GM19023 (cell line): ENCODE data around the gene AKAP8.
A peak's percentile ranks its signal among the peaks of the same experiment; 100 is the strongest.
"Not testable (repeated sequence)": the region's sequence is repeated elsewhere in the genome, so short reads cannot be mapped to it uniquely, and the experiment has no call there.

ENCODE experiments used
- ATAC-seq: cut with Tn5 transposase; IDR thresholded peaks from one replicate; pipeline ENCODE4 v1.9.1; 2021; ENCODE audit warnings: mild to moderate bottlenecking, moderate library complexity; ENCODE audit not compliant: unreplicated experiment

AKAP8 gene

DNA sequence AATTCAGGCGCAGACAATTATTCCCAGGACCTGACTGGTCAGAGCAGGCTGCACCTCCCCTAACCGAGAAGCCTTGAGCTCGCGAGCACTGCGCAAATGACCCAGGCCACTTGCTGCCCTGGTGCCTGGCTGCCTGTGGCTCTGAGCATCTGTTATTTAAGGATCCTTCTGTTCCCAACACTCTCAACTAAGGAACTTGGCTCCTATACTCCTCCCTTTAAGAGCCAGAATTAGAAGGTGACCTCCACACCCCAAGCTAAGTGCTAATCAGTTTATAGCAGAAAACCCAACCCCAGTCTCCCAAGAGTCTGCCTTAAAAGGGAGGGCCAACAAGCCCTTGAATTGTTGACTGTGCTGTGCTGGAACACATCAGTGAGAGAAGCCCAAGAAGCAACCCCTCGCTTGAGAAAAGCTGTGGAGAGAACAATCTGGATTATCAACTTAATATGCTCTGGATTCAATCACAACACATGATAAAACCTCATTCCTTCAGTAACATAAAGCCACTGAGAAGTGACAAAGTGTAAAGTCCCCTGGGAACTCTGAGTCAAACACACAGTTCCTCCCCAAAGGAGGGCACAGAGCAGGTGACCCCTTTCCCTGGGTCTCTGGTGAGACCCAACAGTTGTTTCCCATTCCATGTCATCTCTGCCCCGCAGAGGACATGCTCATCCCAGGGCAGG is 24.7 kb upstream of the AKAP8 start:
- no peak for ATAC-seq

DNA sequence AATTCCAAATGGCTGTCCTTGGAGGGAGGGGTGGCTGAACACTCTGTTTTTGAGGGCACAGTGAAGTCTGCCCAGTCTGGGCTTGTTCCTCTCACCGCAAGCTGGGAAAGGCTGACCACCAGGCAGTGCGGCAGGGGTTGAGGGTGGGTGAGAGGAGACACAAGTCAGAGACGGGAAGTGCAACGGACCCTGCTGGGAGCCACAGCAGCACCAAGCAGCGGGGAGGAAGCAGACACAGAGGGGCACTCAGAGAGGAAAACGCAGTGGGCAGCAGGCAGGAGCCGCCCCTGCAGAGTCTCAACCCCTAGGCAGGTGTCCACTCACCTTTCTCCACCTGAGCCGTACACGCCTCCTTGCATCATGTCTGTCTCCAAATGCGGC is 23.6 kb upstream of the AKAP8 start:
- no peak for ATAC-seq

DNA sequence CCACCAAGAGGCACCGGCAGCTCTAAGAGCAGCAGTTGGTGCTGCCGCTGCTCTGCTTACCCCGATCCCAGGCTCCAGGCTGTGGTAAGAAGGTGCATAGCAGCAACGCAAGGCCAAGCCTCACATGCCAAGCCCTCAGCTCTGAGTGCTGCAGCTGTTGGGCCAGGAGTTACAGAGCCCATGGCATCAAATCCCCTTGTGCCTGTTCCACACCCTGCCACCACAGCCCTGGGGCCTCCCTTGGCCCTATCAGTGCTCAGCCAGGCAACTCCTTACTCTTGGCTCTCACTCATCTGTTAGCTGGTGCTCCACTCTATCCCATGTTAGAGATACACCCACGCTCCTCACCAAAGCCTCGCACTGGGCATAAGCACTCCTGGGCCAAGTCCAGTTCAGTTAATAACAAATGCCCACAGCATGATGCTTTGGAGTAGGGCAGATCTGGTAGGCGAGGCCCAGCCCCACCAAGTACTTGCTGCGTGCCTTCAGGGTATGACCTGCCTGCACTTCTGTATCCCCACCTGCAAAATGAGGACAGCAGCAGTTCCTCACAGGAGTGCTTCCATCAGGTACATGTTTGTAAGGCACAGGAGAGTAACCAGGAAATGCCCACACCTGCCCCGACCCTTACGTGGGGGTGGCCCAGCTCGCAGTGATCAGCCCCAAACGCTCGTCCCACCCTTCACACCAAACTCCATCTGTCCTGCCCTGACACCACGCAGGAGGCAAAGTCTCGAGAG is 23.0 kb upstream of the AKAP8 start:
- no peak for ATAC-seq

DNA sequence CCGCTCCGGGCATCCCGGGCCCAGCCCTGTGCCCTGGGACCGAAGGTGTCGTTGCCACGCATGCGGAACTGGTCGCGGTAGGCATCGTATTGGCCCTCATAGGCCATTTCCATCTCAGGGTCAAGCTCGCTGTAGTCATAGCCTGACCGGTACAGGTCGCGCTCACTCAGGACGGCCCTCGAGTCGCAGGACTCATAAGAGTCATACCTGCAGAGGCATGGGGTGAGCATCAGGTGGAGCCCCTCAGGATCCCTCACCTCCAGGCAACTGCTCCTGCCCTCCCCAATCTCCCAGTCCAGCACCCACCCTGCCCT is 21.8 kb upstream of the AKAP8 start:
- no peak for ATAC-seq

DNA sequence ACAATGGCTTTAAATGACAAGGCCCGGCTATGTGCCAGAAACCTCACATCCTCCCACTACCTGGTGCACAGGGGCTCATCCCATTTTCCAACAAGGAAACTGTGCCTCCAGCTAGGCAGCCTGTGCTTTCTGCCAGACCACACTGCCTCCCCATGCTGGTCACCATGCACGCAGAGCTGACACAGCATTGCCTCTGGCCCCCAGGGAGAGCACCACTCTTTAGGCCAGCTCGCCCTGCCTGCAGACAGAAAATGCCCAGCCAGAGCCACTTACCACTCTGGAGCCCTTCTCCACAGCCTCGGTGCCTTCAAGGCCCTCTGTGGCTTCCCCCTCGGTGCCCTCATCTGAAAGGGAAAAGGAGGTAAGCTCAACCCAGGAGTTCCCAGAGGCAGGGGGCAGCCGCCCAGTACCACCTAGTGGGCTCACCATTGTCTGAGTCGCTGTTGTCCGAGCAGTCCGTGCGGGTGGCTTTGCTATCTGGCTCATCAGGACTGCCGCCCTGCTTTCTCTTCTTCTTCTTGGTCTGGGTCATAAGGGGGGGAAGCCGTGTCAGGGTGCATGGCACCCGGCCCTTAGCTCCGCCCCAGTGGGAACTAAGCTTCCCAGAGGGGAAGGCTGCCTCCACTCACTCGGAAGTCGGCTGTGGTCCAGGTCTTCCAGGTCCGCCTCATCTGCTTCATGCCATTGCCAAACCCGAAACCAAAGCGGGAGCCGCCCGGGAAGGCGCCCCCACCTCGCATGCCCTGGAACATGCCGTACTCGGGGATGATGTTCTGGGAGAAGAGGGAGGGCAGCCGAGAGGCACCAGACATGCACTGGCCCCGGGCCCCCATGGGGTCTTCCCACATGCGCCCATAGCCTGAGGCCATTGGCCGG is 21.2 kb upstream of the AKAP8 start:
- no peak for ATAC-seq

DNA sequence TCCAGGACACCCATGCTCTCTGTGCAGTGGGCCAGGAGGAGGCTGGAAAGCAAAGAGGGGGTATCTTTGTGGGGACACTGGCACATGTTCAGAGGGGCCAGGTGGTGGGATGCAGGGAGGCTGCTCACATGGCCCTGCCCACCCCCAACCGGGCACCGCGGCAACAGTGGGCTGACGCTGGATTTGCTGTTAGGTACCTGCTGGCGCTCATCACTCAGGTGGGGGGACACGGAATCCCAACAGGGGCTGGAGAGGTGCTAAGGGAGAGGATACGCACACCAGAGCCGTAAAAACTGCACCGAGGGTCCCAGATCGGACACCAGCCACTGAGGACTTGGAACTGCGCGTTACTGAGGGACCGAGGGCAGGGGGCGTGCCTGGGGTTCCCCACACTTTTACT is 20.0 kb upstream of the AKAP8 start:
- no peak for ATAC-seq

DNA sequence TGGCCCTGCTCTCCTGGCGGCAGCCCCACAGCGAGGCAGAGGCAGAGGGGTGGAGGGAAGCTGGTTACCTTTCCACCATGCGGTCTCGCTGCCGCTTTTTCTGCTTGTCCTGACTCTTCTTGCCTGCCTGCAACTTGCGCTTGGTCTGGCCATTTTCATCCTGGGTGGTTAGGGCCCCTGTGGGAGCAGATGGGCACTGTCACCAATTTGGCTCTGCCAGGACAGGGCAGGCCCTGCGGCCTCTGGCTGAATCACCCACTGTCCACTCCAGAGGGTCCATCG is 19.6 kb upstream of the AKAP8 start:
- no peak for ATAC-seq

DNA sequence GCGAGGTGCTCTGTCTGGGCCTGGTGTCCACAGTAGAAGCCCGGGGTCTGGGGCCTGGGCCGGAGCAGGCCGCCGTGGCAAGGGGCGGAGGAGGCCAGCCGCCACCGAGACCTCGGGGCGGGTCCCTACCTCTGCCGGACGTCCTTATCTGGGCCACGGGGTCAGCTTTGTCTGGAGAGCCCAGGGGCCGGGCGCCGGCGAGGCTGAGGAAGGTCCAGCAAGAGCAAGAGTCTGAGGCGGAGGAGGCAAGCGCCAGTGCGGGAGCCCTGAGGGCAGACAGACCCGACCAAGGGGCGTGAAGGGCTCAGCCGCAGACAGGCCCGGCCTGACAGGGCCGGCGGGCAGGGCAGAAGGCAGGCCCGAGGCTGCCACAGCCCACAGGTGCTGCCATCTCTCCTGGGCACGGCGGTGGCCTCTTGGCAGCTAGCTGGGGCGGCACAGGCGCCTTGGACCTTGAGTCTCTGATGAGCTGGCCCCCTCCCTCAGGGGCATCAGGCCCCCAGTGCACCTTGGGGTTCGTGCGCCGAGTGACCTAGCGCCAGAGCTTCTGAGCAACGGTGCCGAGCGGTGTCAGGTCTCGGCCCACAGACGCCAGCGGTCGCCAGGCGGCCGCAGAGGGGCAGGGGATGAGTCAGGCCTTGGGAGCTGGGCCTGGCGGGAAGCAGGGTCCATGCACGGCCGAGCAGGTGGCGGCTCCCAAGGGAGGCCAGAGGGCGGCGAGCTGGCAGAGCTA is 19.1 kb upstream of the AKAP8 start:
- ATAC-seq: no peak

DNA sequence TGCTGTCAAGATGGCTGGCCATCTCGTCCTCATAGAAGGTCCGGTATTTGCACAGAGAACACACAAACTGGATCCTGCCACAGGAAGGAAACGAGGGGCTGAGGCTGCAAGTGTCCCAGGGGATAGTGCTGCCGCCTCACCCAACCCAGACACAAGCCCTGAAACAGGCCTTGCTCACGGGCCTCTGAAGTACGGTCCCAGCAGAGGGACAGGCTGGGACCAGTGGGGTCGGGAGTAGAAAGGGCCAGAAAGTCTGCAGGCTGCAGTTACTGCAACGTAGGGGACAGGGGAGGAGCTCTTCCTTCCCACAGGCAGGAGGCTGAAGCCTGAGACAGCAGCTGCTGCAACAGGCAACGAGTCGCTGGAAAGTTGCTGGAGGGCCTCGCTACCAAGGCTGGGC is 18.2 kb upstream of the AKAP8 start:
- ATAC-seq: no peak

DNA sequence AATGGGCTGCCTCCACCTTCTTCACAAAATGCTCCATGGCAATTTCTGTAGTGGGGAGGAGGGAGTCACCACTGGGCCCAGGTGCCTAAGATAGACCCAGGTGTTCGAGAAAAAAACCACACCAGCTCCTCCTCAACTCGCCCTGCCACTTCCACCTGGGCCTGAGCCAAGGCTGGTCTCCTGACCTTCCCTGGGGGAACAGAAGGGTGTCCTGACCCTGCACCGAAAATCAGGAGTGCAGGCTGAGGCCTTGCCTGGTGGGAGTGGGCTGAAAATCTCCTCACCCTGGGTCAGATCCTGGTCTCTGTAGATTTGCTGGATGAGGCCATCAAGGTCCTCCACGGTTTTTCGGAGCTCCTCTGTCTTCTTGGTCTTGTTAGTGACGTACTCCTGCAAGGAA is 17.6 kb upstream of the AKAP8 start:
- no peak for ATAC-seq

DNA sequence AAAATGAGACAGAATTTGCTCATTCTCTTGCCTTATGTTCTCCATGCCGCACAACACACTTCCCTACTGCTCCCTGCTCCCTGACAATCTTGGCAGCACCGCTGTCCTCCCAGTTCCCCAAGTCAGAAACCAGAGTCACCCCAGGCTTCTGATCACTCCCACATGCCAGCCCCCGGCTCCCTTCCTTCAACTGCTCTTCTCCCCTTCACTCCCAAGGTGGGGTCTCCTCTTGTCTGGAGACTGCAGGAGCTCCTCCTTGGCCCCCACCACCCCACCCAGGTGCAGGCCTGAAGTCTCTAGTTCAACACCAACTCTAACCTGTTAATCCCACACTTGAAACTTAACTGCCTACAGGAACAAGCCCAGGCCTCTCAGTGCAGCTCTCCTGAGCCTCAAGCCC is 16.8 kb upstream of the AKAP8 start:
- ATAC-seq: no peak

DNA sequence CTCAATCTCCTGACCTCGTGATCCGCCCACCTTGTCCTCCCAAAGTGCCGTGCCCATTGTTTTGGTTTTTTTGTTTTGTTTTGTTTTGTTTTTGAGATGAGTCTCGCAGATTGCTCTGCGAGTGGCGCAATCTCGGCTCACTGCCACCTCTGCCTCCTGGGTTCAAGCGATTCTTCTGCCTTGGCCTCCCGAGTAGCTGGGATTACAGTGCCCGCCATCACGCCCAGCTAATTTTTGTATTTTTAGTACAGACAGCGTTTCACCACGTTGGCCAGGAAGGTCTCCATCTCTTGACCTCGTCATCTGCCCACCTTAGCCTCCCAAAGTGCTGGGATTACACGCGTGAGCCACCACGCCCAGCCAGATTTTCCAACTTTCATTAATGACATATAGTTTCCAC is 15.7 kb upstream of the AKAP8 start:
- ATAC-seq: not testable (repeated sequence)

DNA sequence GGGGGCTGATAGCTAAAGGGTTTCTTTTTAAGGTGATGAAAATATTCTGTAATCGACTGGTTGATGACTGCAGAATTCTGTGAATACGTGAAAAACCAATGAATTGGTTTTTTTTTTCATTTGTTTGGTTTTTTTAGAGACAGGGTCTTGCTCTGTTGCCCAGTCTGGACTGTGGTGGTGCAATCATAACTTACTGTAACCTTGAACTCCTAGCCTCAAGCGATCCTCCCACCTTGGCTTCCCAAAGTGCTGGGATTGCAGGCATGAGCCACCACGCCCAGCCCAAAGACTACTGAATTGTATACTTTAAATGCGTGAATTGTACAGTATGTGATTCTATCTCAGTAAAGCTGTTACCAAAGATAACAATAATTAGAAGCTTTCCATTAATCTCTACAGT is 14.8 kb upstream of the AKAP8 start:
- no peak for ATAC-seq

DNA sequence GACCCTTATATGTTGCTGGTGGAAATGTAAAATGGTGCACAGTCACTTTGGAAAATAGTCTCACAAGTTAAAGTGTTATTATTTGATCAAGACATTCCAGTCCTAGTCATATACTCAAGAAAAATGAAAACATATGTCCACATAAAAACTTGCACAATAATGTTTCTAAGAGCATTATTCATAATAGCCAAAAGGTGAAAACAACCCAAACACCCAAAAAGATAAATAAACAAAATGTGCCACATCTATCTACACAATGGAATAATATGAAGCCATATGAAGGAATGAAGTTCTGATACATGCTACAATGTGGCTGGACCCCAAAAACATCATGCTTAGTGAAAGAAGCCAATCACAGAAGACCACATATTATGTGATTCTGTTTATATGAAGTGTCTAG is 14.4 kb upstream of the AKAP8 start:
- ATAC-seq: no peak

DNA sequence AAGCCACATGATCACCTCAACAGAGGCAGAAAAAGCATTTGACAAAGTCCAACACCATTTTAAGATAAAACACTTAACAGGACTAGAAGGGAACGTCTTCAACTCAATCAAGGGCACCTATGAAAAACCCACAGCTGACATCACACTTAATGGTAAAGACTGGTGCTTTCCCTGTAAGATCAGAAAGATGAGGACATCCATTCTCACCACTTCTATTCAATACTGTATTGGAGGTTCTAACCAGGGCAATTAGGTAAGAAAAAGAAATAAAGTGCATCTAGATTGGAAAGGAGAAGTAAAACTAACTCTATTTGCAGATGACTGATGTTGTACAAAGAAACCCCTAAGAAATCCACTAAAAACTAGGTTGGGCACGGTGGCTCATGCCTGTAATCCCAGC is 11.2 kb upstream of the AKAP8 start:
- ATAC-seq: no peak

DNA sequence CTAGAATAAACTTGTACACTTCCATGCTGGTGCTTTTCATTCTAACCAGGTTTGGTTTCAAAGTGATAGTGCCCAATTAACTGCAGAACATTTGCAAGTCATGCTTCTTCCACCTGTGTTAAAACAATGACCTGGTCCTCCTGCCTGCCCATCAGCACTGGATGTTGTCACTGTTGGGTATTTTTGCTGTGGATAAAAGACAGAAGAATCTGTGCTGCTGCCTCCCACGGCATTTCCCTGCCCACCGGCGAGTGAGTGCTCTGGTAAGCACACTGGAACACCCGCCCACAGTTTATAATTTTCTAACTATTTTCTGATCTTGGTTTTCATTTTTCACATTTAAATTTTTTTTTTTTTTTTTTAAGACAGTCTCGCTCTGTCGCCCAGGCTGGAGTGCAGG is 2.3 kb upstream of the AKAP8 start:
- ATAC-seq: no peak

DNA sequence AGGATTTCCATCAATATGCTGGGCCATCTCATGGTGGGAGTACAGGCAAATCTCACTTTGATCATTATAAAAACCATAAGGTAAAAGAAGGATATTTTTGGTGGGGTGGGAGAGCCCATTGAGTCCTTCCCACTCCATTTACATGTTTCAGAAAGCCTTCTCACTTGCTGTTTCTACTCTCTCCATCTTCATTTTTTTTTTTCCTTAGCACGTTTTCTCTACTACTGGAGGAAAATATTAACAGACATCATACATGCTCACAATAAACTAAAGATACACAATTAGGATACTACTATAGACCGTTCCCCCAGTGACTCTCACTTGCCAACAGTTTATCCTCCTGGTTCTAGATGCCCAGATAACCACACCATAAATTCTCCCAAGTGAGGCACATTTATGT is 1.8 kb upstream of the AKAP8 start:
- ATAC-seq: no peak

DNA sequence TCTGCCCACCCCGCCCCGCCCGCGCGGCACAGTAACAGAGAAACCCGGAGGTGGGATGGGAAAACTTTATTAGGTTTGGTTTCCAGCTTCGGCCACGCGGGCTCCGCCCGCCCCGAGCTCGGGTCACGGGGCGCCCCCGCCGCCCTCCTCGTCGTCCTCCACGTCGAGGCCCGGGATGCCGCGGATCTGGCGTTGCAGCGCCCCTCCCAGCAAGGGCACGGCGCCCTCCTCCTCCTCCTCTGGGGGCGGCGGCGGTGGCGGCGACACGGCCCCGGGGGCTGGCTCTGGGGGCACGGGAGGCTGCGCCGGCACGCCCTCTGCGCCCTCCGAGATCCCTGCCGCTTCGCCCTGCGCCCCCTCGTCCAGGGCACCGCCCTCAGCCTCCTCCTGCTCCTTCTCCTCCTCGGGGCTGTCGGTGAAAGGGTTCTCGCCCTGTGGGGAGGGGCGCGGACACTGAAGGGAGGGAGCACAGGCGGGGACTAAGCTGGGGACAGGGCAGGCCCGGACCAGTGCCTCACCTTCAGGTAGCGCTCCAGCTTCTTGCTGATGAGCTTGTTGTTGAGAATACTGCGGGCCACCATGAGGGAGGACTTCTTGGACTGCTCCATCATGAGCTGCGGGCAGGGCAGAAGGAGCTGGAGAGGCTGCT is 536 bp upstream of the AKAP8 start:
- peak; percentile 36 for ATAC-seq

DNA sequence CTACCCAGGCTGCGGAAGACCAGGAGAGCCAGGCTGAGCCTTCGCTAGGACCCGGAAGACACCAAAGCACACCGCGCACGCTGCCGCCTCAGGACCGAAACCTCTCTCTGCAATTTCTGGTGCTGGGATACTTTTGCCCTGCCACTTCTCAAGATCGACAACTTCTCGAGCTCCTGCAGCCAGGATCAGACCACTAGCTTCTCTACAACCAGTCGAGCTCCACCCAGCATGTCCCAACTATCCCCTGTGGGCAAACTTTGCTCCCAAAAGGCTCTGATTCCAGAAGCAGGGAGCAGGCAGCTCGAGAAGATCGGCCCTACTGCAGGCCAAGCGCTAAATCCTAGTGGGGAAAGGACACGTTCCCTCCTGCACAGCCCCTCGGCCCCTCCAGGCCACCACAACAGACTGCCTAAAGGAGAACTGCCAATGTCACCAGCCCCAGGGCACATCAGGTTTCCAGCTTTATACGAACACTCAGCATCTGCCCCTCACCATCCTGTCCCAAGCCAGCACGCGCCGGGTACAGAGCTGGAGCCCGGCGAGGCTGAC is 979 bp downstream of the AKAP8 start:
- ATAC-seq: no peak

DNA sequence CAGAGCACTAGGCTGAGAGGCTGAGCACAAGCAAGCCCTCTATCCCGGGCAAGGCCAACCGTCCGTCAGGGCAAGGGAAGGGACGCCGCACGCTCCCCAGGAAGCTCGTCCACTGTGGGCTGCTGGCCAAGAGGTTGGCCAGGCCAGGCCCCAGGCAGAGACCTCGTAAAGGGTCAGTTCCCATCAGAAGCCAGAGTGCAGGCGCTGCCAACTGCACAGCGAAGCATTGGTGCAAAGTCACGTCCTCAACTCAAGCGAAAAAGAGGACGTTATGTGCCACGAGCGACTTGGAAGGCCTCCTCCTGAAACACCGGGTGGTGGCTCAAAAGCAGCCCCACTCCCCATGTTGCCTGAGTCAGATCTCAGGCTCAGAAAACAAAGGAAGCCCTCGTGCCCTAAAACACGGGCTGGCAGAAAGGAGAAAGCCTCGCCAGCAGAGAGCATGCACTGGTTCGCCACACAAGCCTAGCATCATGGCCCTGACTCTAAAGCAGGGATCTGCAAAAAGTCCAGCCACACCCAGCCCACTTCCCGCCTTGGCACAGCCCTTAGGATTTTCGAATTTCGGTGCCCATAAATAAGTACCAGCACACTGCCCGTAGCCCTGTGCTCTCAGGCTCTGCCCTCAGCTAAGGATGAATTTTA is 4.7 kb downstream of the AKAP8 start:
- no peak for ATAC-seq
